WTC11 (cell line): ENCODE measurements around the gene ANO3. TPM values are rescaled to one million over a fixed set of nuclear protein-coding genes. Genes with fewer than 3 reads are reported as not detected.

Source experiments
- ATAC-seq: fragments of 200-7000 bp; cut with Tn5 transposase; 2 replicates; pipeline ENCODE4 v1.10.0; 2021; ENCODE audit warnings: mild to moderate bottlenecking, moderate library complexity
- CTCF ChIA-PET: fragments of 300-600 bp; sonication (Branson Sonifier 250); formaldehyde crosslinking; loops from one replicate; lab custom pipeline; 2021; ENCODE audit warnings: antibody characterized with exemption; lab: Charles Lee
- POLR2A ChIA-PET: fragments of 350-600 bp; sonication (Branson Sonifier 250); formaldehyde crosslinking; loops from one replicate; lab custom pipeline; 2021; ENCODE audit warnings: antibody characterized with exemption; lab: Charles Lee
- DNase-seq: peaks from one replicate; pipeline ENCODE4 v3.0.0; 2021; ENCODE audit warnings: low spot score
- H3K27ac Mint-ChIP-seq: 2 replicates; pipeline ENCODE4 v1.8.0; 2021; ENCODE audit warnings: mixed read lengths
- H3K27me3 Mint-ChIP-seq: 2 replicates; pipeline ENCODE4 v1.8.0; 2021; ENCODE audit warnings: low read depth, mild to moderate bottlenecking, moderate library complexity, mixed read lengths
- H3K36me3 Mint-ChIP-seq: 2 replicates; pipeline ENCODE4 v1.8.0; 2021; ENCODE audit warnings: mixed read lengths
- H3K4me1 Mint-ChIP-seq: 2 replicates; pipeline ENCODE4 v1.8.0; 2022; ENCODE audit warnings: mixed read lengths
- H3K4me3 Mint-ChIP-seq: 2 replicates; pipeline ENCODE4 v1.8.0; 2021; ENCODE audit warnings: mild to moderate bottlenecking, moderate library complexity, mixed read lengths
- H3K9me3 Mint-ChIP-seq: 2 replicates; pipeline ENCODE4 v1.8.0; 2021; ENCODE audit warnings: mixed read lengths
- AR ChIP-seq: fragments of 250-450 bp; sonication (Bioruptor Pico); IDR thresholded peaks from 2 replicates; pipeline ENCODE4 v1.9.0; 2021; ENCODE audit warnings: mild to moderate bottlenecking
- E2F5 ChIP-seq: sonication (generic); formaldehyde crosslinking; IDR thresholded peaks from 2 replicates; pipeline ENCODE4 v1.8.1; 2022; ENCODE audit warnings: mild to moderate bottlenecking, moderate library complexity, missing genetic modification reagents
- ETV6 ChIP-seq: sonication (generic); formaldehyde crosslinking; IDR thresholded peaks from 2 replicates; pipeline ENCODE4 v1.8.1; 2022; ENCODE audit warnings: mild to moderate bottlenecking, missing genetic modification reagents
- FOXK1 ChIP-seq: sonication (generic); formaldehyde crosslinking; IDR thresholded peaks from 2 replicates; pipeline ENCODE4 v1.8.0; 2022; ENCODE audit warnings: mild to moderate bottlenecking, moderate library complexity, missing genetic modification reagents
- MYBL2 ChIP-seq: sonication (generic); formaldehyde crosslinking; IDR thresholded peaks from 2 replicates; pipeline ENCODE4 v1.8.1; 2023; ENCODE audit warnings: mild to moderate bottlenecking, moderate library complexity, missing genetic modification reagents
- NFE2L1 ChIP-seq: sonication (generic); formaldehyde crosslinking; IDR thresholded peaks from 2 replicates; pipeline ENCODE4 v1.8.1; 2023; ENCODE audit warnings: missing genetic modification reagents
- NR2C2 ChIP-seq: sonication (generic); formaldehyde crosslinking; IDR thresholded peaks from 2 replicates; pipeline ENCODE4 v1.8.0; 2022; ENCODE audit warnings: mild to moderate bottlenecking, missing genetic modification reagents
- SMAD4 ChIP-seq: sonication (generic); formaldehyde crosslinking; IDR thresholded peaks from 2 replicates; pipeline ENCODE4 v1.8.0; 2022; ENCODE audit warnings: mild to moderate bottlenecking, missing genetic modification reagents
- SOX15 ChIP-seq: fragments of 250-450 bp; sonication (Bioruptor Pico); IDR thresholded peaks from 2 replicates; pipeline ENCODE4 v1.9.0; 2021; ENCODE audit warnings: mild to moderate bottlenecking
- TCF7 ChIP-seq: sonication (generic); formaldehyde crosslinking; IDR thresholded peaks from 2 replicates; pipeline ENCODE4 v1.8.0; 2022; ENCODE audit warnings: mild to moderate bottlenecking, low read depth, missing genetic modification reagents, moderate library complexity
- TEAD1 ChIP-seq: sonication (generic); formaldehyde crosslinking; IDR thresholded peaks from 2 replicates; pipeline ENCODE4 v1.8.0; 2022; ENCODE audit warnings: mild to moderate bottlenecking, missing genetic modification reagents
- ZBTB21 ChIP-seq: sonication (generic); formaldehyde crosslinking; IDR thresholded peaks from 2 replicates; pipeline ENCODE4 v1.8.1; 2023; ENCODE audit warnings: mild to moderate bottlenecking, missing genetic modification reagents, borderline replicate concordance
- ZNF219 ChIP-seq: sonication (generic); formaldehyde crosslinking; IDR thresholded peaks from 2 replicates; pipeline ENCODE4 v1.8.0; 2023; ENCODE audit warnings: missing genetic modification reagents, mild to moderate bottlenecking, borderline replicate concordance
- ZNF317 ChIP-seq: sonication (generic); formaldehyde crosslinking; IDR thresholded peaks from 2 replicates; pipeline ENCODE4 v1.8.1; 2023; ENCODE audit warnings: low read depth, mild to moderate bottlenecking, moderate library complexity, missing genetic modification reagents, borderline replicate concordance
- ZNF396 ChIP-seq: fragments of 250-450 bp; sonication (Bioruptor Pico); IDR thresholded peaks from 2 replicates; pipeline ENCODE4 v1.8.0; 2021; ENCODE audit warnings: mild to moderate bottlenecking, moderate library complexity, borderline replicate concordance
- ZNF423 ChIP-seq: fragments of 250-450 bp; sonication (Bioruptor Pico); IDR thresholded peaks from 2 replicates; pipeline ENCODE4 v2.1.2; 2022; ENCODE audit warnings: mild to moderate bottlenecking, moderate library complexity
- total RNA-seq: library from RNA; stranded (reverse); gene quantifications from 3 replicates; pipeline ENCODE4 v1.2.3, GENCODE V29; 2021
- TF ChIP-seq, protein P1 (sequence below): sonication (generic); formaldehyde crosslinking; IDR thresholded peaks from 2 replicates; pipeline ENCODE4 v1.8.1; 2023; ENCODE audit warnings: mild to moderate bottlenecking, missing genetic modification reagents, borderline replicate concordance
- TF ChIP-seq, protein P2 (sequence below): sonication (generic); formaldehyde crosslinking; IDR thresholded peaks from 2 replicates; pipeline ENCODE4 v1.8.0; 2022; ENCODE audit warnings: mild to moderate bottlenecking, missing genetic modification reagents
- TF ChIP-seq, protein P3 (sequence below): sonication (generic); formaldehyde crosslinking; IDR thresholded peaks from 2 replicates; pipeline ENCODE4 v1.8.0; 2022; ENCODE audit warnings: missing genetic modification reagents

The ANO3 gene
- total RNA-seq, 1 experiment from 2014 or later = 0.11 TPM

- ChIA-PET CTCF (no interaction called here), POLR2A (no interaction called here)
- no peak for TF ChIP-seq ZNF396 (CRISPR knock-in tag)
- no peak for TF ChIP-seq SOX15 (CRISPR knock-in tag)
- TF ChIP-seq, protein P1, sequence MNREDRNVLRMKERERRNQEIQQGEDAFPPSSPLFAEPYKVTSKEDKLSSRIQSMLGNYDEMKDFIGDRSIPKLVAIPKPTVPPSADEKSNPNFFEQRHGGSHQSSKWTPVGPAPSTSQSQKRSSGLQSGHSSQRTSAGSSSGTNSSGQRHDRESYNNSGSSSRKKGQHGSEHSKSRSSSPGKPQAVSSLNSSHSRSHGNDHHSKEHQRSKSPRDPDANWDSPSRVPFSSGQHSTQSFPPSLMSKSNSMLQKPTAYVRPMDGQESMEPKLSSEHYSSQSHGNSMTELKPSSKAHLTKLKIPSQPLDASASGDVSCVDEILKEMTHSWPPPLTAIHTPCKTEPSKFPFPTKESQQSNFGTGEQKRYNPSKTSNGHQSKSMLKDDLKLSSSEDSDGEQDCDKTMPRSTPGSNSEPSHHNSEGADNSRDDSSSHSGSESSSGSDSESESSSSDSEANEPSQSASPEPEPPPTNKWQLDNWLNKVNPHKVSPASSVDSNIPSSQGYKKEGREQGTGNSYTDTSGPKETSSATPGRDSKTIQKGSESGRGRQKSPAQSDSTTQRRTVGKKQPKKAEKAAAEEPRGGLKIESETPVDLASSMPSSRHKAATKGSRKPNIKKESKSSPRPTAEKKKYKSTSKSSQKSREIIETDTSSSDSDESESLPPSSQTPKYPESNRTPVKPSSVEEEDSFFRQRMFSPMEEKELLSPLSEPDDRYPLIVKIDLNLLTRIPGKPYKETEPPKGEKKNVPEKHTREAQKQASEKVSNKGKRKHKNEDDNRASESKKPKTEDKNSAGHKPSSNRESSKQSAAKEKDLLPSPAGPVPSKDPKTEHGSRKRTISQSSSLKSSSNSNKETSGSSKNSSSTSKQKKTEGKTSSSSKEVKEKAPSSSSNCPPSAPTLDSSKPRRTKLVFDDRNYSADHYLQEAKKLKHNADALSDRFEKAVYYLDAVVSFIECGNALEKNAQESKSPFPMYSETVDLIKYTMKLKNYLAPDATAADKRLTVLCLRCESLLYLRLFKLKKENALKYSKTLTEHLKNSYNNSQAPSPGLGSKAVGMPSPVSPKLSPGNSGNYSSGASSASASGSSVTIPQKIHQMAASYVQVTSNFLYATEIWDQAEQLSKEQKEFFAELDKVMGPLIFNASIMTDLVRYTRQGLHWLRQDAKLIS (CRISPR knock-in tag) = no peak
- TF ChIP-seq, protein P2, sequence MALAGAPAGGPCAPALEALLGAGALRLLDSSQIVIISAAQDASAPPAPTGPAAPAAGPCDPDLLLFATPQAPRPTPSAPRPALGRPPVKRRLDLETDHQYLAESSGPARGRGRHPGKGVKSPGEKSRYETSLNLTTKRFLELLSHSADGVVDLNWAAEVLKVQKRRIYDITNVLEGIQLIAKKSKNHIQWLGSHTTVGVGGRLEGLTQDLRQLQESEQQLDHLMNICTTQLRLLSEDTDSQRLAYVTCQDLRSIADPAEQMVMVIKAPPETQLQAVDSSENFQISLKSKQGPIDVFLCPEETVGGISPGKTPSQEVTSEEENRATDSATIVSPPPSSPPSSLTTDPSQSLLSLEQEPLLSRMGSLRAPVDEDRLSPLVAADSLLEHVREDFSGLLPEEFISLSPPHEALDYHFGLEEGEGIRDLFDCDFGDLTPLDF (CRISPR knock-in tag) = no peak
- TF ChIP-seq NFE2L1 = no peak
- TF ChIP-seq TCF7 = no peak
- no peak for TF ChIP-seq FOXK1 (CRISPR knock-in tag)
- no peak for TF ChIP-seq E2F5 (CRISPR knock-in tag)
- no peak for TF ChIP-seq TEAD1 (CRISPR knock-in tag)
- TF ChIP-seq ZBTB21 (CRISPR knock-in tag) = no peak
- no peak for TF ChIP-seq ETV6
- no peak for TF ChIP-seq AR
- TF ChIP-seq, protein P3, sequence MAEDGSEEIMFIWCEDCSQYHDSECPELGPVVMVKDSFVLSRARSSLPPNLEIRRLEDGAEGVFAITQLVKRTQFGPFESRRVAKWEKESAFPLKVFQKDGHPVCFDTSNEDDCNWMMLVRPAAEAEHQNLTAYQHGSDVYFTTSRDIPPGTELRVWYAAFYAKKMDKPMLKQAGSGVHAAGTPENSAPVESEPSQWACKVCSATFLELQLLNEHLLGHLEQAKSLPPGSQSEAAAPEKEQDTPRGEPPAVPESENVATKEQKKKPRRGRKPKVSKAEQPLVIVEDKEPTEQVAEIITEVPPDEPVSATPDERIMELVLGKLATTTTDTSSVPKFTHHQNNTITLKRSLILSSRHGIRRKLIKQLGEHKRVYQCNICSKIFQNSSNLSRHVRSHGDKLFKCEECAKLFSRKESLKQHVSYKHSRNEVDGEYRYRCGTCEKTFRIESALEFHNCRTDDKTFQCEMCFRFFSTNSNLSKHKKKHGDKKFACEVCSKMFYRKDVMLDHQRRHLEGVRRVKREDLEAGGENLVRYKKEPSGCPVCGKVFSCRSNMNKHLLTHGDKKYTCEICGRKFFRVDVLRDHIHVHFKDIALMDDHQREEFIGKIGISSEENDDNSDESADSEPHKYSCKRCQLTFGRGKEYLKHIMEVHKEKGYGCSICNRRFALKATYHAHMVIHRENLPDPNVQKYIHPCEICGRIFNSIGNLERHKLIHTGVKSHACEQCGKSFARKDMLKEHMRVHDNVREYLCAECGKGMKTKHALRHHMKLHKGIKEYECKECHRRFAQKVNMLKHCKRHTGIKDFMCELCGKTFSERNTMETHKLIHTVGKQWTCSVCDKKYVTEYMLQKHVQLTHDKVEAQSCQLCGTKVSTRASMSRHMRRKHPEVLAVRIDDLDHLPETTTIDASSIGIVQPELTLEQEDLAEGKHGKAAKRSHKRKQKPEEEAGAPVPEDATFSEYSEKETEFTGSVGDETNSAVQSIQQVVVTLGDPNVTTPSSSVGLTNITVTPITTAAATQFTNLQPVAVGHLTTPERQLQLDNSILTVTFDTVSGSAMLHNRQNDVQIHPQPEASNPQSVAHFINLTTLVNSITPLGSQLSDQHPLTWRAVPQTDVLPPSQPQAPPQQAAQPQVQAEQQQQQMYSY (CRISPR knock-in tag) = no peak
- no peak for TF ChIP-seq SMAD4 (CRISPR knock-in tag)
- no peak for TF ChIP-seq ZNF423 (CRISPR knock-in tag)
- no peak for TF ChIP-seq ZNF219
- TF ChIP-seq MYBL2 = no peak
- no peak for TF ChIP-seq NR2C2 (CRISPR knock-in tag)
- no peak for TF ChIP-seq ZNF317 (CRISPR knock-in tag)
- Mint-ChIP-seq H3K9me3 (0 out of 2 replicates have a peak, but pooled peaks cover 4% of the 10 kb centered on the region), H3K4me1 (peaks cover 37% of the 10 kb centered on the region), H3K4me3 (no peak overlapping the region), H3K36me3 (no peaks in the 10 kb centered on the region; the same call in 1 of the 2 replicates), H3K27ac (no peak overlapping the region), H3K27me3 (peaks cover 10% of the 10 kb centered on the region; the same call in 1 of the 2 replicates)
- no peak for ATAC-seq
- DNase-seq = no peak
Measured at GRCh38 chr11:26335903-26336302, 4.0 kb downstream of the ANO3 start.
